ENCODE results near the gene SDCCAG8.

Gene SDCCAG8

GRCh38 chr1:243420016-243420945 is 164.4 kb downstream of the SDCCAG8 start:
- Histone ChIP-seq H3K36me3 (ENCODE audit: control insufficient read depth, insufficient read depth, low read length) (no peaks in the 10 kb centered on the region), H3K4me1 (ENCODE audit: control insufficient read depth, insufficient read depth, low read length) (peaks cover 32% of the 10 kb centered on the region), H3K4me3 (ENCODE audit: low read depth, low read length) (no peak overlapping the region), H3K27ac (ENCODE audit: low read depth, low read length) (no peak overlapping the region), H3K9ac (ENCODE audit: low read depth, low read length) (no peak overlapping the region), H3K9me3 (ENCODE audit: control insufficient read depth, insufficient read depth, low read length) (no peaks in the 10 kb centered on the region), H3K27me3 (ENCODE audit: control insufficient read depth, insufficient read depth, low read length) (no peaks in the 10 kb centered on the region)

GRCh38 chr1:243420946-243421685 is 165.3 kb downstream of the SDCCAG8 start:
- no peaks in the 10 kb centered on the region for H3K9me3 ChIP-seq (ENCODE audit: control insufficient read depth, insufficient read depth, low read length)
- no peak overlapping the region for H3K4me3 ChIP-seq (ENCODE audit: low read depth, low read length)
- no peak overlapping the region for H3K27ac ChIP-seq (ENCODE audit: low read depth, low read length)

GRCh38 chr1:243421784-243422183 is 165.9 kb downstream of the SDCCAG8 start:
- no peak overlapping the region for H3K9ac ChIP-seq (ENCODE audit: low read depth, low read length)
- no peak overlapping the region for H3K27ac ChIP-seq (ENCODE audit: low read depth, low read length)
- no peaks in the 10 kb centered on the region for H3K27me3 ChIP-seq (ENCODE audit: control insufficient read depth, insufficient read depth, low read length)
- no peaks in the 10 kb centered on the region for H3K9me3 ChIP-seq (ENCODE audit: control insufficient read depth, insufficient read depth, low read length)
- H3K36me3 ChIP-seq (ENCODE audit: control insufficient read depth, insufficient read depth, low read length), result no peaks in the 10 kb centered on the region
- H3K4me3 ChIP-seq (ENCODE audit: low read depth, low read length), result no peak overlapping the region
- peaks cover 19% of the 10 kb centered on the region for H3K4me1 ChIP-seq (ENCODE audit: control insufficient read depth, insufficient read depth, low read length)

More at GRCh38 chr1:243420946-243421685, 165.3 kb downstream of the SDCCAG8 start:
- Histone ChIP-seq H3K4me1 (ENCODE audit: control insufficient read depth, insufficient read depth, low read length) (peaks cover 24% of the 10 kb centered on the region), H3K36me3 (ENCODE audit: control insufficient read depth, insufficient read depth, low read length) (no peaks in the 10 kb centered on the region), H3K9ac (ENCODE audit: low read depth, low read length) (no peak overlapping the region), H3K27me3 (ENCODE audit: control insufficient read depth, insufficient read depth, low read length) (no peaks in the 10 kb centered on the region)

GRCh38 chr1:243422362-243422761 is 166.5 kb downstream of the SDCCAG8 start:
- Histone ChIP-seq H3K36me3 (ENCODE audit: control insufficient read depth, insufficient read depth, low read length) (no peaks in the 10 kb centered on the region), H3K4me3 (ENCODE audit: low read depth, low read length) (no peak overlapping the region), H3K27ac (ENCODE audit: low read depth, low read length) (no peak overlapping the region), H3K27me3 (ENCODE audit: control insufficient read depth, insufficient read depth, low read length) (no peaks in the 10 kb centered on the region), H3K9ac (ENCODE audit: low read depth, low read length) (no peak overlapping the region), H3K4me1 (ENCODE audit: control insufficient read depth, insufficient read depth, low read length) (peaks cover 19% of the 10 kb centered on the region), H3K9me3 (ENCODE audit: control insufficient read depth, insufficient read depth, low read length) (no peaks in the 10 kb centered on the region)

- H3K9me3 ChIP-seq (ENCODE audit: control insufficient read depth, insufficient read depth, low read length), result no peaks in the 10 kb centered on the region
- no peak overlapping the region for H3K9ac ChIP-seq (ENCODE audit: low read depth, low read length)
- H3K27ac ChIP-seq (ENCODE audit: low read depth, low read length), result no peak overlapping the region
- H3K27me3 ChIP-seq (ENCODE audit: control insufficient read depth, insufficient read depth, low read length), result no peaks in the 10 kb centered on the region
- H3K4me3 ChIP-seq (ENCODE audit: low read depth, low read length), result no peak overlapping the region
- no peaks in the 10 kb centered on the region for H3K4me1 ChIP-seq (ENCODE audit: control insufficient read depth, insufficient read depth, low read length)
- H3K36me3 ChIP-seq (ENCODE audit: control insufficient read depth, insufficient read depth, low read length), result no peaks in the 10 kb centered on the region
Observed at GRCh38 chr1:243428084-243428483, 172.2 kb downstream of the SDCCAG8 start.

- Histone ChIP-seq H3K4me3 (ENCODE audit: low read depth, low read length) (no peak overlapping the region), H3K36me3 (ENCODE audit: control insufficient read depth, insufficient read depth, low read length) (no peaks in the 10 kb centered on the region), H3K4me1 (ENCODE audit: control insufficient read depth, insufficient read depth, low read length) (0 out of 2 replicates have a peak, but pooled peaks cover under 1% of the 10 kb centered on the region), H3K9ac (ENCODE audit: low read depth, low read length) (no peak overlapping the region), H3K27ac (ENCODE audit: low read depth, low read length) (no peak overlapping the region), H3K9me3 (ENCODE audit: control insufficient read depth, insufficient read depth, low read length) (no peaks in the 10 kb centered on the region), H3K27me3 (ENCODE audit: control insufficient read depth, insufficient read depth, low read length) (no peaks in the 10 kb centered on the region)
Observed at GRCh38 chr1:243428617-243429342, 172.9 kb downstream of the SDCCAG8 start.

- no peaks in the 10 kb centered on the region for H3K27me3 ChIP-seq (ENCODE audit: control insufficient read depth, insufficient read depth, low read length)
- no peaks in the 10 kb centered on the region for H3K36me3 ChIP-seq (ENCODE audit: control insufficient read depth, insufficient read depth, low read length)
- no peaks in the 10 kb centered on the region for H3K9me3 ChIP-seq (ENCODE audit: control insufficient read depth, insufficient read depth, low read length)
- no peak overlapping the region for H3K27ac ChIP-seq (ENCODE audit: low read depth, low read length)
- no peak overlapping the region for H3K9ac ChIP-seq (ENCODE audit: low read depth, low read length)
- peaks cover 4% of the 10 kb centered on the region; the same call in 1 of the 2 replicates for H3K4me1 ChIP-seq (ENCODE audit: control insufficient read depth, insufficient read depth, low read length)
- no peak overlapping the region for H3K4me3 ChIP-seq (ENCODE audit: low read depth, low read length)
Observed at GRCh38 chr1:243431591-243431990, 175.8 kb downstream of the SDCCAG8 start.

GRCh38 chr1:243432136-243432535 is 176.3 kb downstream of the SDCCAG8 start:
- Histone ChIP-seq H3K27ac (ENCODE audit: low read depth, low read length) (no peak overlapping the region), H3K27me3 (ENCODE audit: control insufficient read depth, insufficient read depth, low read length) (no peaks in the 10 kb centered on the region)

GRCh38 chr1:243433737-243434370 is 178.0 kb downstream of the SDCCAG8 start:
- Histone ChIP-seq H3K9me3 (ENCODE audit: control insufficient read depth, insufficient read depth, low read length) (no peaks in the 10 kb centered on the region), H3K27me3 (ENCODE audit: control insufficient read depth, insufficient read depth, low read length) (no peaks in the 10 kb centered on the region), H3K36me3 (ENCODE audit: control insufficient read depth, insufficient read depth, low read length) (no peaks in the 10 kb centered on the region), H3K9ac (ENCODE audit: low read depth, low read length) (no peak overlapping the region), H3K4me1 (ENCODE audit: control insufficient read depth, insufficient read depth, low read length) (peaks cover 4% of the 10 kb centered on the region; the same call in 1 of the 2 replicates), H3K4me3 (ENCODE audit: low read depth, low read length) (no peak overlapping the region), H3K27ac (ENCODE audit: low read depth, low read length) (no peak overlapping the region)

More at GRCh38 chr1:243432136-243432535, 176.3 kb downstream of the SDCCAG8 start:
- H3K4me1 ChIP-seq (ENCODE audit: control insufficient read depth, insufficient read depth, low read length), result peaks cover 4% of the 10 kb centered on the region; the same call in 1 of the 2 replicates
- H3K9me3 ChIP-seq (ENCODE audit: control insufficient read depth, insufficient read depth, low read length), result no peaks in the 10 kb centered on the region
- H3K36me3 ChIP-seq (ENCODE audit: control insufficient read depth, insufficient read depth, low read length), result no peaks in the 10 kb centered on the region
- no peak overlapping the region for H3K9ac ChIP-seq (ENCODE audit: low read depth, low read length)
- no peak overlapping the region for H3K4me3 ChIP-seq (ENCODE audit: low read depth, low read length)

- H3K9ac ChIP-seq (ENCODE audit: low read depth, low read length), result no peak overlapping the region
- no peak overlapping the region for H3K27ac ChIP-seq (ENCODE audit: low read depth, low read length)
- H3K36me3 ChIP-seq (ENCODE audit: control insufficient read depth, insufficient read depth, low read length), result no peaks in the 10 kb centered on the region
- no peaks in the 10 kb centered on the region for H3K27me3 ChIP-seq (ENCODE audit: control insufficient read depth, insufficient read depth, low read length)
- H3K4me1 ChIP-seq (ENCODE audit: control insufficient read depth, insufficient read depth, low read length), result peaks cover 5% of the 10 kb centered on the region
- H3K9me3 ChIP-seq (ENCODE audit: control insufficient read depth, insufficient read depth, low read length), result no peaks in the 10 kb centered on the region
- H3K4me3 ChIP-seq (ENCODE audit: low read depth, low read length), result no peak overlapping the region
Observed at GRCh38 chr1:243434594-243434993, 178.8 kb downstream of the SDCCAG8 start.

Data from HUES48 (cell line).